ENCODE results near the gene BRCC3.

DNA sequence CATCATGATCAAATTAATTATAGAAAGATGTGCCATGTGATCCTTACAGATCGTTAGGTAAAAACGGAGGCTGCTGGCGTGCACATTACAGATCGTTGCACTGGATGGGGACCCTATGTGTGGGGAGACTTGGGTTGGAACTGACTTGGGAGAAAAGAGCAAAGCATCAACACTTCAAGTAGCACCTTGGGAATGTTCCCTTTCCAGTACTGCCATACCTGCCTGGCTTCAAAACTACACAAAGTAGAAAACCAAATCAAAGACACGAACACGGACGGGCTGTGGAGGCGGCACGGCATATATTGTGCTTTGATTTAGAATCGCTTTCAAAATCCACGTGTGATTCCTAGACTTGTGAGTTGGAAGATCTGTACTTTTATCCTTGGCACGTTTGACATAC lies 1.3 kb upstream of the BRCC3 start:
- TF ChIP-seq, protein P1, sequence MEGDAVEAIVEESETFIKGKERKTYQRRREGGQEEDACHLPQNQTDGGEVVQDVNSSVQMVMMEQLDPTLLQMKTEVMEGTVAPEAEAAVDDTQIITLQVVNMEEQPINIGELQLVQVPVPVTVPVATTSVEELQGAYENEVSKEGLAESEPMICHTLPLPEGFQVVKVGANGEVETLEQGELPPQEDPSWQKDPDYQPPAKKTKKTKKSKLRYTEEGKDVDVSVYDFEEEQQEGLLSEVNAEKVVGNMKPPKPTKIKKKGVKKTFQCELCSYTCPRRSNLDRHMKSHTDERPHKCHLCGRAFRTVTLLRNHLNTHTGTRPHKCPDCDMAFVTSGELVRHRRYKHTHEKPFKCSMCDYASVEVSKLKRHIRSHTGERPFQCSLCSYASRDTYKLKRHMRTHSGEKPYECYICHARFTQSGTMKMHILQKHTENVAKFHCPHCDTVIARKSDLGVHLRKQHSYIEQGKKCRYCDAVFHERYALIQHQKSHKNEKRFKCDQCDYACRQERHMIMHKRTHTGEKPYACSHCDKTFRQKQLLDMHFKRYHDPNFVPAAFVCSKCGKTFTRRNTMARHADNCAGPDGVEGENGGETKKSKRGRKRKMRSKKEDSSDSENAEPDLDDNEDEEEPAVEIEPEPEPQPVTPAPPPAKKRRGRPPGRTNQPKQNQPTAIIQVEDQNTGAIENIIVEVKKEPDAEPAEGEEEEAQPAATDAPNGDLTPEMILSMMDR (IDR thresholded peaks at IDR 0.05; ENCODE audit: poor library complexity, severe bottlenecking): no peak
- no peak for TF ChIP-seq POLR2AphosphoS5 (IDR thresholded peaks at IDR 0.05)
- TF ChIP-seq, protein P2, sequence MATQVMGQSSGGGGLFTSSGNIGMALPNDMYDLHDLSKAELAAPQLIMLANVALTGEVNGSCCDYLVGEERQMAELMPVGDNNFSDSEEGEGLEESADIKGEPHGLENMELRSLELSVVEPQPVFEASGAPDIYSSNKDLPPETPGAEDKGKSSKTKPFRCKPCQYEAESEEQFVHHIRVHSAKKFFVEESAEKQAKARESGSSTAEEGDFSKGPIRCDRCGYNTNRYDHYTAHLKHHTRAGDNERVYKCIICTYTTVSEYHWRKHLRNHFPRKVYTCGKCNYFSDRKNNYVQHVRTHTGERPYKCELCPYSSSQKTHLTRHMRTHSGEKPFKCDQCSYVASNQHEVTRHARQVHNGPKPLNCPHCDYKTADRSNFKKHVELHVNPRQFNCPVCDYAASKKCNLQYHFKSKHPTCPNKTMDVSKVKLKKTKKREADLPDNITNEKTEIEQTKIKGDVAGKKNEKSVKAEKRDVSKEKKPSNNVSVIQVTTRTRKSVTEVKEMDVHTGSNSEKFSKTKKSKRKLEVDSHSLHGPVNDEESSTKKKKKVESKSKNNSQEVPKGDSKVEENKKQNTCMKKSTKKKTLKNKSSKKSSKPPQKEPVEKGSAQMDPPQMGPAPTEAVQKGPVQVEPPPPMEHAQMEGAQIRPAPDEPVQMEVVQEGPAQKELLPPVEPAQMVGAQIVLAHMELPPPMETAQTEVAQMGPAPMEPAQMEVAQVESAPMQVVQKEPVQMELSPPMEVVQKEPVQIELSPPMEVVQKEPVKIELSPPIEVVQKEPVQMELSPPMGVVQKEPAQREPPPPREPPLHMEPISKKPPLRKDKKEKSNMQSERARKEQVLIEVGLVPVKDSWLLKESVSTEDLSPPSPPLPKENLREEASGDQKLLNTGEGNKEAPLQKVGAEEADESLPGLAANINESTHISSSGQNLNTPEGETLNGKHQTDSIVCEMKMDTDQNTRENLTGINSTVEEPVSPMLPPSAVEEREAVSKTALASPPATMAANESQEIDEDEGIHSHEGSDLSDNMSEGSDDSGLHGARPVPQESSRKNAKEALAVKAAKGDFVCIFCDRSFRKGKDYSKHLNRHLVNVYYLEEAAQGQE (IDR thresholded peaks at IDR 0.05; ENCODE audit: borderline replicate concordance): no peak
